Mononuclear cell (primary cell): Measurements from ENCODE around the gene NET1. TPM values are rescaled to one million over a fixed set of nuclear protein-coding genes. Genes with fewer than 3 reads are reported as not detected.
A peak's percentile ranks its signal among the peaks of the same experiment; 100 is the strongest.

ENCODE experiments used
- H3K27me3 ChIP-seq: 2 replicates; pipeline ENCODE4 v1.6.0; 2011; ENCODE audit warnings: low read length, control low read depth; ENCODE audit not compliant: insufficient read depth
- H3K4me1 ChIP-seq: 2 replicates; pipeline ENCODE4 v1.5.1; 2011; ENCODE audit warnings: mild to moderate bottlenecking, low read length, control low read depth; ENCODE audit not compliant: insufficient read depth
- H3K4me3 ChIP-seq: 2 replicates; pipeline ENCODE4 v1.5.1; 2011; ENCODE audit warnings: mild to moderate bottlenecking, low read length, moderate library complexity
- H3K9me3 ChIP-seq: 2 replicates; pipeline ENCODE4 v1.5.1; 2011; ENCODE audit warnings: low read depth, mild to moderate bottlenecking, control low read depth, low read length
- total RNA-seq: library from RNA; depleted of rRNA; stranded (reverse); fragments of >200 nt; gene quantifications from one replicate; pipeline ENCODE4 v1.2.3, GENCODE V29; 2012

The NET1 gene
- total RNA-seq, 1 donor: 24.6 TPM

- Histone ChIP-seq H3K27me3 (no peaks in the 10 kb centered on the region), H3K4me3 (peak overlapping the region; percentile 42), H3K4me1 (peaks cover 9% of the 10 kb centered on the region), H3K9me3 (no peaks in the 10 kb centered on the region)
Measured at GRCh38 chr10:5446390-5446926, 34.1 kb downstream of the NET1 start.

GRCh38 chr10:5447056-5447455 lies 34.7 kb downstream of the NET1 start:
- Histone ChIP-seq H3K4me3 (peak overlapping the region; percentile 42), H3K9me3 (no peaks in the 10 kb centered on the region), H3K27me3 (no peaks in the 10 kb centered on the region), H3K4me1 (peaks cover 9% of the 10 kb centered on the region)

- H3K27me3 ChIP-seq: no peaks in the 10 kb centered on the region
- no peaks in the 10 kb centered on the region for H3K9me3 ChIP-seq
- H3K4me3 ChIP-seq: no peak overlapping the region
- H3K4me1 ChIP-seq: peaks cover 9% of the 10 kb centered on the region
Measured at GRCh38 chr10:5447611-5448071, 35.3 kb downstream of the NET1 start.

- H3K27me3 ChIP-seq: no peaks in the 10 kb centered on the region
- H3K4me3 ChIP-seq: no peak overlapping the region
- H3K4me1 ChIP-seq: peaks cover 9% of the 10 kb centered on the region
- no peaks in the 10 kb centered on the region for H3K9me3 ChIP-seq
Measured at GRCh38 chr10:5448333-5449001, 36.1 kb downstream of the NET1 start.

GRCh38 chr10:5449227-5449626 lies 36.9 kb downstream of the NET1 start:
- Histone ChIP-seq H3K4me3 (no peak overlapping the region), H3K4me1 (peaks cover 9% of the 10 kb centered on the region), H3K27me3 (no peaks in the 10 kb centered on the region), H3K9me3 (no peaks in the 10 kb centered on the region)

DNA sequence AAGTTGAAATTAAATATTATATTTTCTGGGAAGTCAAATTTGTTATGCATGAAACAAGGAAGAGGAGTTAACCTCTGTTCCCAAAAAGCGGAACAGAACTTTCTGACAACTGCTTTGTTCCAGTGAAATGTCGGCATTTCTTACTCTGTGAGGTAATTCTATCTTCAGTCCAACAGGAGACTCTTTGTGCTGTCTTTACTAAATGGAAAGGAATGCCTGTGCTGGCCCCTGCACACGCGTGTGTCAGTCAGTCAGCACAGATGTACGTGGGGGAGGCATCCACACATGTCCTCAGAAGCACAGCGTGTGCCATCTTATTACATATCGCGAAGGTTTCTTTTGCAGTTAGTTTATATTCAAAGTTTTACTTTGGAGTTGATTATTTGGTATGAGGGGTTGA lies 37.5 kb downstream of the NET1 start:
- H3K4me3 ChIP-seq: peak overlapping the region; percentile 20

DNA sequence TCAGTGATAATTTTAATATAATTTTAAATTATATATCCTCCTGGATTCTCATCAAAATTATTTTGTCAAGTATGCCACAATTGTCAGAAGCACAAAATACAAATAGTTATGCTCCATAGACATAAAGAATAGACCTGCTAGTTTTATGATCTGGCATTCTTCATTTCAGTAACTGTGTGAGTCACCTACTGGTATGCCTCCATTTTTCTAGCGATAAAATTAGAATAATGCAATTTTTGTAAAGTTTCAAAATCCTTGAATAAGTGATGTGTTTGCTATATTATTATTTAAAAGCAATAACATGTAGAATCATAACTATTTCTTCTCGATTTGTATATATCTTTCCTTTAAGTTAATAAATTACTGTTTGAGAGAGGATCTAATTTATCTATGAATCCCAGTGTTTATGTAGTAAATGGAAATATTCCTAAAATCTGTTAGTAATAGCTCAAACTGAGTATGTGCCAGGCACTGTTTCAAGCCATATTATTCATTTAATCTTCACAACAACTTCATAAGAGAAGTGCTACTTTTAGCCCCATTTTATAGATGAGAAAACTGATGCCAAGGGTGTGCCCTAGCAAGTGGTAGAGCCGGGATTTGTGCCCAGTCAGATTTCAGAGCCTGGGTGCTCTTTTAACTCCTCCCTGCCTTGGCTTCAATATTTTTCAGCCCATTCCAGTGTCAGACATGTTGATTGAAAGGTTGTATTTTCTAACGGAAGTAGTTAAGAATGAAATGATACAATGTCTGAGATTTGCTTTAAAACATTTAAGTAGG lies 38.4 kb downstream of the NET1 start:
- no peaks in the 10 kb centered on the region for H3K27me3 ChIP-seq
- H3K4me1 ChIP-seq: peaks cover 9% of the 10 kb centered on the region
- no peak overlapping the region for H3K4me3 ChIP-seq
- H3K9me3 ChIP-seq: no peaks in the 10 kb centered on the region

More for the DNA sequence above, 37.5 kb downstream of the NET1 start:
- Histone ChIP-seq H3K9me3 (no peaks in the 10 kb centered on the region), H3K27me3 (no peaks in the 10 kb centered on the region), H3K4me1 (peaks cover 9% of the 10 kb centered on the region)

GRCh38 chr10:5453749-5454489 lies 41.6 kb downstream of the NET1 start:
- Histone ChIP-seq H3K9me3 (no peaks in the 10 kb centered on the region), H3K4me3 (no peak overlapping the region), H3K4me1 (peaks cover 3% of the 10 kb centered on the region), H3K27me3 (no peaks in the 10 kb centered on the region)

GRCh38 chr10:5456563-5456962 lies 44.2 kb downstream of the NET1 start:
- Histone ChIP-seq H3K4me1 (no peaks in the 10 kb centered on the region), H3K27me3 (no peaks in the 10 kb centered on the region), H3K4me3 (no peak overlapping the region), H3K9me3 (no peaks in the 10 kb centered on the region)

- no peak overlapping the region for H3K4me3 ChIP-seq
- H3K4me1 ChIP-seq: no peaks in the 10 kb centered on the region
- no peaks in the 10 kb centered on the region for H3K27me3 ChIP-seq
- H3K9me3 ChIP-seq: no peaks in the 10 kb centered on the region
Measured at GRCh38 chr10:5457741-5458140, 45.4 kb downstream of the NET1 start.

DNA sequence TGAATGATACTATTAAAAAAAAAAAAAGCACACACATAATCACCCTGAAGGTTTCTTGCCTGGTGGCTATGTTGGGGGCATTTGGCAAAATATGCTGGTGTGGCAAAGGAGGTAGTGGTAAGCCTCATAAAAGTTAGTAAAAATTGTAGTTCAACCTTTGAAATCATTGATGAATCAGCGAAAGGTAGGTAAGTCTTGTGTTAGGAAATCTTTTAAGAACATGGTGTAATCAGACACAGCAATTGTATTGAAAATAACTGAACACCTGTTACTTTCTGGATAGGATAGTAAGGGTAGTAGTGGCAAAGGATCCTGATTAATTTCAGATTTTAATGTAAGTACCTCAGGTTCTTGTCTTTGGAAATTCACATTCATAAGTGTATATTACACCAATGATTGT lies 46.1 kb downstream of the NET1 start:
- Histone ChIP-seq H3K4me3 (no peak overlapping the region), H3K27me3 (no peaks in the 10 kb centered on the region), H3K4me1 (no peaks in the 10 kb centered on the region), H3K9me3 (no peaks in the 10 kb centered on the region)

- Histone ChIP-seq H3K4me3 (no peak overlapping the region), H3K9me3 (no peaks in the 10 kb centered on the region), H3K4me1 (no peaks in the 10 kb centered on the region), H3K27me3 (no peaks in the 10 kb centered on the region)
Measured at GRCh38 chr10:5458949-5459747, 46.8 kb downstream of the NET1 start.

DNA sequence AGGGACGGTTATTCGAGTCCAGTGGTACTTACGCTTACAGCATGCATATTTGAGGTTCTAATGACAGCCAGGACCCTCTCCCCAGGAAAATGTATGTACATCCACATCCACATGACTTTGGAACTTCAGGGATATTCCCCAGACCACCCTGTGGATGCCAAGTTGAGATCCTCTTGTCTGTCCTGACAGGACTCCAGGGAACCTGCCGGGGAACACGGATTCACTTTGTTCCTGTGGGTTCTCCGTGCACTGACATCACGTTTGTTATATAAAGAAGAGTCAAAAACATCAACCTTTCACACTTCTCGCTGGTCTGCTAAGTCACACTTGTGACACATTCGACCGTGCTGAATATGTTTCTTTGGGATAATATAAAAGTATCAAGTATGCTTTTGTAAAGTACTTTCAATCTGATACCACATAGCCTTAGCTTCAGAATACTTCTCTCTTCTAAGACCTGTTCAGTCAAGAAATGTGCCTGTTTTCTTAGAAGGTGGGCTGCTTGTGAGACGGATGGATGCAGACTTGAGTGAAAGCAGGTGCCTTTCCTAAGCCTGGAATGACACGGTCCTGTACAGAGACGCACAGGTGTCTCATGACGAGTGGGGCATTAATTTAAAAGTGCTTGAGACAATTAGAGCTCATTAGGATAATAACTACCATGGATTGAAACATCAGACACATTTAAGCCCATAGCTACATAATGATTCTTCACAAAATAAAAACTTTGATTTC lies 48.3 kb downstream of the NET1 start:
- Histone ChIP-seq H3K9me3 (no peaks in the 10 kb centered on the region), H3K27me3 (no peaks in the 10 kb centered on the region), H3K4me1 (no peaks in the 10 kb centered on the region), H3K4me3 (no peak overlapping the region)

- Histone ChIP-seq H3K27me3 (no peaks in the 10 kb centered on the region), H3K9me3 (no peaks in the 10 kb centered on the region)
Measured at GRCh38 chr10:5461203-5461588, 48.8 kb downstream of the NET1 start.

More at GRCh38 chr10:5461203-5461588, 48.8 kb downstream of the NET1 start:
- Histone ChIP-seq H3K4me3 (no peak overlapping the region), H3K4me1 (no peaks in the 10 kb centered on the region)
